AG09319 (cell line): ENCODE results near the gene IGLL5.

Experiments used
- DNase-seq: peaks from one replicate; pipeline ENCODE4 v3.0.0-alpha.2; 2010; ENCODE audit warnings: low read depth; ENCODE audit errors: extremely low read depth
- TF ChIP-seq, protein P1 (sequence below): IDR thresholded peaks from 2 replicates; pipeline ENCODE4 v1.5.1; 2011; ENCODE audit warnings: low read depth, mild to moderate bottlenecking, inconsistent platforms, low read length, moderate library complexity

IGLL5 gene

GRCh38 chr22:22931557-22932270 is 44.1 kb downstream of the IGLL5 start:
- no peak for DNase-seq
- TF ChIP-seq, protein P1, sequence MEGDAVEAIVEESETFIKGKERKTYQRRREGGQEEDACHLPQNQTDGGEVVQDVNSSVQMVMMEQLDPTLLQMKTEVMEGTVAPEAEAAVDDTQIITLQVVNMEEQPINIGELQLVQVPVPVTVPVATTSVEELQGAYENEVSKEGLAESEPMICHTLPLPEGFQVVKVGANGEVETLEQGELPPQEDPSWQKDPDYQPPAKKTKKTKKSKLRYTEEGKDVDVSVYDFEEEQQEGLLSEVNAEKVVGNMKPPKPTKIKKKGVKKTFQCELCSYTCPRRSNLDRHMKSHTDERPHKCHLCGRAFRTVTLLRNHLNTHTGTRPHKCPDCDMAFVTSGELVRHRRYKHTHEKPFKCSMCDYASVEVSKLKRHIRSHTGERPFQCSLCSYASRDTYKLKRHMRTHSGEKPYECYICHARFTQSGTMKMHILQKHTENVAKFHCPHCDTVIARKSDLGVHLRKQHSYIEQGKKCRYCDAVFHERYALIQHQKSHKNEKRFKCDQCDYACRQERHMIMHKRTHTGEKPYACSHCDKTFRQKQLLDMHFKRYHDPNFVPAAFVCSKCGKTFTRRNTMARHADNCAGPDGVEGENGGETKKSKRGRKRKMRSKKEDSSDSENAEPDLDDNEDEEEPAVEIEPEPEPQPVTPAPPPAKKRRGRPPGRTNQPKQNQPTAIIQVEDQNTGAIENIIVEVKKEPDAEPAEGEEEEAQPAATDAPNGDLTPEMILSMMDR: no peak

GRCh38 chr22:22932512-22932941 is 44.9 kb downstream of the IGLL5 start:
- TF ChIP-seq, protein P1: no peak
- no peak for DNase-seq

DNA sequence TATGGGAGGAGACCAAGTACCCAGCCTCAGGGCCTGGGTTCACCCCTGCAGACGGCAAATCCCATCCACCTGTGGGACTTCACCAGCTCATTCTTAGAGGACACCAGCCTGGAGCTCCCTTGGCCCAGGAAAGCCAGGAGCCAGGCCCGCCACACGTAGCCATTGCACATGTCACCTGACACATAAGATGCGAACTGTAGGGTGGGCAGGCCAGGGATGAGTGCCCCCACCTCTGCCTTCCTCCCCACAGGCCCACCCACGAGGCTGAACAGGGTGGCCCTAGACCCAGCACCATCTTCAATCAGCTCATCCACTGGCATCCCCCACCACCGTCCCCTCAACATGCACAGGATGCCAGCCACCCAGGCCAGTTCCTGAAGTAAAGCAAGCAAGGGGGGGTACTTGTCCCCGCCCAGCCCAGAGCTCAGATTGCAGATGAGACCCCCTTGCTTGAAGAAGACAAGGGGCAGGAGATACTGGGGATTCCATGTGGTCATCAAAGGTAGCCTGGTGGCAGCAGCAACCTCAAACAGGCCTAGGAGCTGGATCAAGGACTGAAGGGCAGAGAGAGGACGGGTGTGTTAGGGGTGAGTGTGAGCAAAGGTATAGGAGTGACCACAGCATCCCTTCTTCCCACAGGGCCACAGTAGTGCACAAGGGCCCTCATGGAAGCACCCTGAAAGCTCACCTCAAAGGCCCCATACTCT is 45.6 kb downstream of the IGLL5 start:
- DNase-seq: no peak

GRCh38 chr22:22933807-22934542 is 46.4 kb downstream of the IGLL5 start:
- TF ChIP-seq, protein P1: no peak

More for the DNA sequence above, 45.6 kb downstream of the IGLL5 start:
- TF ChIP-seq, protein P1: no peak

GRCh38 chr22:22934543-22935055 is 47.0 kb downstream of the IGLL5 start:
- TF ChIP-seq, protein P1: no peak
- no peak for DNase-seq

More at GRCh38 chr22:22933807-22934542, 46.4 kb downstream of the IGLL5 start:
- no peak for DNase-seq

DNA sequence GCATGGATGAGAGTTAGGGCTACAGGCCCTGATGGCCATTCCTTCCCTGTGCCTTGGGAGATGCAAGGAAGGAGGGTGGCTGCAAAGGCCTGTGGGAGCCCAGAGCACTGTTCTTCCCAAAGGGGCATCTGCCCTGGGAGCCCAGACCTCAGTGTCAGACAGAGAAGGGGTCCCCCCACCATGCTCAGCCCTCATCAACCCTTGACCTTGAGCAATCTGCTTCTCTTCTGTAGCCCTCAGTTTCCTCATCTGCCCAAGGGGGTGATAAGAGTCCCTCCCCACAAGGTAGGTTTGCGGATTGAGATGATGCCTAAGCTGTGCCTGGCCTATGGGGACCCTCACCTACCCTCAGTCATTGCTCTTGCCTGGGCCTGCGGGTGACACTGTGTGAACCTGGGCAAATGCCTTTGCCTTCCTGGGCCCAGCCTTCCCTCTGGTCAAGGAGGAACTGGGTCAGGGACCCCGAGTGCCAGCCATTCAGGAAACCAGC is 47.5 kb downstream of the IGLL5 start:
- no peak for DNase-seq
- TF ChIP-seq, protein P1: no peak
